ENCODE measurements around the gene TSHZ1. TPM values are rescaled to one million over a fixed set of nuclear protein-coding genes. Genes with fewer than 3 reads are reported as not detected.

The TSHZ1 gene
- total and polyA plus RNA-seq, 3 experiments from 2014 or later: 9.0 to 18.6 (median 17.9) TPM

DNA sequence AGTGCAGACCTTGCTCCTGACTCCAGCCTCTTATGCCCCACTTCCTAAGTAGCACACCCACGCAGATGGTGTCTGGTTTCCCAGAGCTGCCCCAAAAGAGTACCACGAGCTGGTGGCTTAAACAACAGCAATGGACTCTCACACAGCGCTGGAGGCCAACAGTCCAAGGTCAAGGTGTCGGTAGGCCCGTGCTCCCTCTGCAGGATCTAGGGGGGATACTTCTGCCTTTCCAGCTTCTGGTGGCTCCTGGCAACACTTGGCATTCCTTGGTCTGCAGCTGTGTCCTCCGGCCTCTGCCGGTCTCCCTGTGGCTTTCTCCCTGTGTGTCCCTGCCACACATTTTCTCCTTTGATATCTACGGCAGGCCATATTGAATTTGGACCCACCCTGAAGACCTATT, 99.0 kb downstream of the TSHZ1 start:
- H3K9me3 Mint-ChIP-seq: peaks cover 3 to 10% (median 9%) of the 10 kb centered on the region in 5 donors
- H3K9me3 ChIP-seq (ENCODE audit: low read length): no peaks in the 10 kb centered on the region
- H3K36me3 Mint-ChIP-seq: peaks cover 0 to 30% (median 3%) of the 10 kb centered on the region in 3 donors
- H3K4me1 Mint-ChIP-seq: peaks cover 0 to 1% (median 0%) of the 10 kb centered on the region in 3 donors
- H3K4me1 ChIP-seq (ENCODE audit: insufficient read depth, low read length): no peaks in the 10 kb centered on the region
- POLR2A ChIA-PET: no interaction called here
- CTCF ChIA-PET: no interaction called here
- H3K27me3 Mint-ChIP-seq: peaks cover 8 to 28% of the 10 kb centered on the region in 2 donors
- no peak overlapping the region for H3K4me3 ChIP-seq (ENCODE audit: low read length)
- no peak overlapping the region for H3K4me3 Mint-ChIP-seq
- no peak overlapping the region for H3K27ac Mint-ChIP-seq
- DNase-seq: no peak
- H3K27me3 ChIP-seq (ENCODE audit: insufficient read depth, low read length, poor library complexity, severe bottlenecking): no peaks in the 10 kb centered on the region
- H3K27ac ChIP-seq (ENCODE audit: low read depth, low read length): no peak overlapping the region
- no peaks in the 10 kb centered on the region for H3K36me3 ChIP-seq (ENCODE audit: insufficient read depth, low read length)

DNA sequence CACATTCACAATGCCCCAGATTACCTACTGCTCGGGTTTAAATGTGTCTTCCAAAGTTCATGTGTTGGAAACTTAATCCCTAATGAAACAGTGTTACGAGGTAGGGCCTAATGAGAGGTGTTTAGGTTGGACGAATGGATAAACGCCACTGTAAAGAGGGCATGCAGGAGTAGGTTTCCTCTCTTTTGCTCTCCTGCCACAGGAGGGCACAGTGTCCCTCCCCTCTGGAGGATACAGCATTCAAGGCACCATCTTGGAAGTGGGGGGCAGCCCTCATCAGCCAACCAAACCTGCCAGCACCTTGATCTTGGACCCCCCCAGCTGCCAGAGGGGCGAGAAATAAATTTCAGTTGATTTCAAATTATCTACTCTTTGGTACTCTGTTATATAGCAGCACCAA, 103.5 kb downstream of the TSHZ1 start:
- Histone ChIP-seq H3K27me3 (ENCODE audit: insufficient read depth, low read length, poor library complexity, severe bottlenecking) (no peaks in the 10 kb centered on the region), H3K36me3 (ENCODE audit: insufficient read depth, low read length) (no peaks in the 10 kb centered on the region), H3K4me1 (ENCODE audit: insufficient read depth, low read length) (no peaks in the 10 kb centered on the region), H3K9me3 (ENCODE audit: low read length) (no peaks in the 10 kb centered on the region), H3K27ac (ENCODE audit: low read depth, low read length) (no peak overlapping the region), H3K4me3 (ENCODE audit: low read length) (no peak overlapping the region)
- H3K9me3 Mint-ChIP-seq: peaks cover 0 to 10% (median 7%) of the 10 kb centered on the region in 5 donors
- DNase-seq: no peak
- peaks cover 0 to 1% (median 0%) of the 10 kb centered on the region in 3 donors for H3K4me1 Mint-ChIP-seq
- ChIA-PET POLR2A (no interaction called here), CTCF (no interaction called here)
- H3K27ac Mint-ChIP-seq: no peak overlapping the region
- no peak overlapping the region for H3K4me3 Mint-ChIP-seq
- peaks cover 11 to 28% of the 10 kb centered on the region in 2 donors for H3K27me3 Mint-ChIP-seq
- peaks cover 0 to 19% (median 4%) of the 10 kb centered on the region in 3 donors for H3K36me3 Mint-ChIP-seq

DNA sequence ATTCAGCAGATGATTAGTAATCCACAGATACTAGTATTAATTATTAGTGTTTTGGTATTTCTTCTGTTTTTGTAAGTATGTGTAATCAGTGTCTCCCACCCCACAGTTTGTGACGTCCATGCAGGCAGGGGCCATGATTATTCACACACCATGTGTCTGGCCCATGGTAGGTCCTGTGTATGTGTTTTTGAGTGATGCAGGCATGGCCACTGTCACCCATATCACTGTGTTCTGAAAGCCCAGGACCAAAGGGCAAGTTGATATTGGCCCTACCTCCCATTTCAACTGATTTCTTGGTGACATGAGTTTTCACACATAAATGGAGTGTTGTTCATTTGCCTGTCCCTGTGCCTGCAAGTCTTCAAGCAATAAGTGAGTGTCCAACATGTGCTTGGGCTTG, 104.0 kb downstream of the TSHZ1 start:
- Mint-ChIP-seq H3K27me3 (peaks cover 11 to 25% of the 10 kb centered on the region in 2 donors), H3K36me3 (peaks cover 0 to 19% (median 4%) of the 10 kb centered on the region in 3 donors), H3K4me3 (no peak overlapping the region), H3K4me1 (peaks cover 0 to 1% (median 0%) of the 10 kb centered on the region in 3 donors), H3K9me3 (peaks cover 0 to 9% (median 7%) of the 10 kb centered on the region in 5 donors), H3K27ac (no peak overlapping the region)
- no peaks in the 10 kb centered on the region for H3K27me3 ChIP-seq (ENCODE audit: insufficient read depth, low read length, poor library complexity, severe bottlenecking)
- no peak for DNase-seq
- H3K4me3 ChIP-seq (ENCODE audit: low read length): no peak overlapping the region
- POLR2A ChIA-PET: no interaction called here
- no peak overlapping the region for H3K27ac ChIP-seq (ENCODE audit: low read depth, low read length)
- H3K9me3 ChIP-seq (ENCODE audit: low read length): no peaks in the 10 kb centered on the region
- H3K36me3 ChIP-seq (ENCODE audit: insufficient read depth, low read length): no peaks in the 10 kb centered on the region
- CTCF ChIA-PET: no interaction called here
- H3K4me1 ChIP-seq (ENCODE audit: insufficient read depth, low read length): no peaks in the 10 kb centered on the region

GRCh38 chr18:75316223-75316622, 105.6 kb downstream of the TSHZ1 start:
- Mint-ChIP-seq H3K4me3 (no peak overlapping the region), H3K36me3 (peaks cover 0 to 6% (median 4%) of the 10 kb centered on the region in 3 donors), H3K27ac (peak overlapping the region in 1 of 8 donors; percentile 33), H3K9me3 (peaks cover 0 to 2% (median 0%) of the 10 kb centered on the region in 5 donors), H3K4me1 (no peaks in the 10 kb centered on the region), H3K27me3 (peaks cover 12 to 23% of the 10 kb centered on the region in 2 donors)
- ChIA-PET CTCF (no interaction called here), POLR2A (no interaction called here)
- Histone ChIP-seq H3K27ac (ENCODE audit: low read depth, low read length) (no peak overlapping the region), H3K27me3 (ENCODE audit: insufficient read depth, low read length, poor library complexity, severe bottlenecking) (no peaks in the 10 kb centered on the region), H3K4me3 (ENCODE audit: low read length) (no peak overlapping the region), H3K9me3 (ENCODE audit: low read length) (no peaks in the 10 kb centered on the region), H3K36me3 (ENCODE audit: insufficient read depth, low read length) (no peaks in the 10 kb centered on the region), H3K4me1 (ENCODE audit: insufficient read depth, low read length) (no peaks in the 10 kb centered on the region)
- no peak for DNase-seq

- Mint-ChIP-seq H3K4me1 (no peaks in the 10 kb centered on the region), H3K27ac (no peak overlapping the region), H3K27me3 (peaks cover 10 to 23% of the 10 kb centered on the region in 2 donors), H3K9me3 (no peaks in the 10 kb centered on the region), H3K36me3 (peaks cover 0 to 2% (median under 1%) of the 10 kb centered on the region in 3 donors), H3K4me3 (no peak overlapping the region)
- Histone ChIP-seq H3K4me1 (ENCODE audit: insufficient read depth, low read length) (no peaks in the 10 kb centered on the region), H3K27ac (ENCODE audit: low read depth, low read length) (no peak overlapping the region), H3K36me3 (ENCODE audit: insufficient read depth, low read length) (no peaks in the 10 kb centered on the region), H3K27me3 (ENCODE audit: insufficient read depth, low read length, poor library complexity, severe bottlenecking) (no peaks in the 10 kb centered on the region), H3K9me3 (ENCODE audit: low read length) (no peaks in the 10 kb centered on the region), H3K4me3 (ENCODE audit: low read length) (no peak overlapping the region)
- CTCF ChIA-PET: no interaction called here
- POLR2A ChIA-PET: no interaction called here
- DNase-seq: no peak
These were observed 106.2 kb downstream of the TSHZ1 start for GRCh38 chr18:75316826-75317225.

GRCh38 chr18:75317300-75317699, 106.7 kb downstream of the TSHZ1 start:
- H3K4me1 ChIP-seq (ENCODE audit: insufficient read depth, low read length): no peaks in the 10 kb centered on the region
- DNase-seq: no peak
- Mint-ChIP-seq H3K4me1 (no peaks in the 10 kb centered on the region), H3K9me3 (no peaks in the 10 kb centered on the region), H3K27ac (no peak overlapping the region), H3K4me3 (no peak overlapping the region), H3K36me3 (peaks cover 0 to 2% (median 0%) of the 10 kb centered on the region in 3 donors), H3K27me3 (peaks cover 10 to 23% of the 10 kb centered on the region in 2 donors)
- CTCF ChIA-PET: no interaction called here
- H3K36me3 ChIP-seq (ENCODE audit: insufficient read depth, low read length): no peaks in the 10 kb centered on the region
- H3K4me3 ChIP-seq (ENCODE audit: low read length): no peak overlapping the region
- H3K27me3 ChIP-seq (ENCODE audit: insufficient read depth, low read length, poor library complexity, severe bottlenecking): no peaks in the 10 kb centered on the region
- no peak overlapping the region for H3K27ac ChIP-seq (ENCODE audit: low read depth, low read length)
- POLR2A ChIA-PET: no interaction called here
- H3K9me3 ChIP-seq (ENCODE audit: low read length): no peaks in the 10 kb centered on the region

DNA sequence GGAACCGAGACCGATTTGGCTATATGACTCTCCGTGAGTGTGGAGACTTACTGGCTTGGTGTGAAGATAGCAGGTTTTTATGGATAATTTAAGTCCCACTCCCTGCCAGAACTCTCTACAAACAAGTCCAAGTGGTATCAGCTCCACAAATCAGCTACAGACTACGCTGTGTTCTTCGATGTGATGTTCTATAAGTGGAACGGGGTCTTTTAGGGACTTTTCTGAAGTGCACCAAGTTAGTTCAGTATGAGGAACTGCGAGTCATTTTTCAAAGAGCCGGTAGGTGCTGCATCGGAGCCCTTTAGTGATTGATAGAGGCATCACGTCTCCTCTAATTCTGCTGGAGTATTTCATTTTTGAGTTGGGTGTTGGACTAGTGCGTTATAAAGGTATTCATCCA, 107.1 kb downstream of the TSHZ1 start:
- Histone ChIP-seq H3K4me3 (ENCODE audit: low read length) (no peak overlapping the region), H3K36me3 (ENCODE audit: insufficient read depth, low read length) (no peaks in the 10 kb centered on the region), H3K27ac (ENCODE audit: low read depth, low read length) (no peak overlapping the region), H3K9me3 (ENCODE audit: low read length) (no peaks in the 10 kb centered on the region), H3K4me1 (ENCODE audit: insufficient read depth, low read length) (no peaks in the 10 kb centered on the region), H3K27me3 (ENCODE audit: insufficient read depth, low read length, poor library complexity, severe bottlenecking) (no peaks in the 10 kb centered on the region)
- Mint-ChIP-seq H3K27ac (no peak overlapping the region), H3K4me1 (no peaks in the 10 kb centered on the region), H3K36me3 (peaks cover 0 to 2% (median 0%) of the 10 kb centered on the region in 3 donors), H3K27me3 (peaks cover 10 to 23% of the 10 kb centered on the region in 2 donors), H3K4me3 (no peak overlapping the region), H3K9me3 (no peaks in the 10 kb centered on the region)
- no peak for DNase-seq
- POLR2A ChIA-PET: no interaction called here
- CTCF ChIA-PET: no interaction called here

- H3K27ac Mint-ChIP-seq: no peak overlapping the region
- no peak overlapping the region for H3K27ac ChIP-seq (ENCODE audit: low read depth, low read length)
- ChIA-PET POLR2A (no interaction called here), CTCF (no interaction called here)
- peaks cover 0 to 2% (median 0%) of the 10 kb centered on the region in 3 donors for H3K36me3 Mint-ChIP-seq
- H3K27me3 Mint-ChIP-seq: peaks cover 6 to 23% of the 10 kb centered on the region in 2 donors
- no peak overlapping the region for H3K4me3 ChIP-seq (ENCODE audit: low read length)
- H3K4me1 ChIP-seq (ENCODE audit: insufficient read depth, low read length): no peaks in the 10 kb centered on the region
- H3K36me3 ChIP-seq (ENCODE audit: insufficient read depth, low read length): no peaks in the 10 kb centered on the region
- no peaks in the 10 kb centered on the region for H3K4me1 Mint-ChIP-seq
- H3K9me3 Mint-ChIP-seq: peaks cover 0 to 1% (median 0%) of the 10 kb centered on the region in 5 donors
- no peak overlapping the region for H3K4me3 Mint-ChIP-seq
- H3K27me3 ChIP-seq (ENCODE audit: insufficient read depth, low read length, poor library complexity, severe bottlenecking): no peaks in the 10 kb centered on the region
- no peaks in the 10 kb centered on the region for H3K9me3 ChIP-seq (ENCODE audit: low read length)
- DNase-seq: no peak
These were observed 109.3 kb downstream of the TSHZ1 start for GRCh38 chr18:75319905-75320304.

DNA sequence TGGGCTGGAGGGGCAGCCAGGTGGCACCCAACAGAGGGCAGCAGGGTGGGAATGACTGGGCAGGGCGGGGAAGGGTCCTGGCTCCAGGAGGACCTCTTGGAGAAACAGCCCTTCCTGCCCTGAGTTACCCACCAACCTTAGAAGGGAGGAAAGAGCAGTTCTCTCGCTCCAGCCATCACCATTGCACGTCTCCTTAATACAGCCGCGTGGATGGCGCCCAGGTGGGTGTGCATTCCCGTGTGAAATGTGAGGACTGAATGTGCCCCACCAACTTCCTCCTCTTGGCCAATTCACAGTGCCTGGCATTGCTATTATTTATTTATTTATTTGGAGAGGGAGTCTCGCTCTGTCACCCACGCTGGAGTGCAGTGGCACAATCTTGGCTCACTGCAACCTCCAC, 109.9 kb downstream of the TSHZ1 start:
- peaks cover 0 to 3% (median 2%) of the 10 kb centered on the region in 3 donors for H3K36me3 Mint-ChIP-seq
- Histone ChIP-seq H3K27me3 (ENCODE audit: insufficient read depth, low read length, poor library complexity, severe bottlenecking) (no peaks in the 10 kb centered on the region), H3K4me1 (ENCODE audit: insufficient read depth, low read length) (no peaks in the 10 kb centered on the region), H3K36me3 (ENCODE audit: insufficient read depth, low read length) (no peaks in the 10 kb centered on the region), H3K27ac (ENCODE audit: low read depth, low read length) (no peak overlapping the region), H3K4me3 (ENCODE audit: low read length) (no peak overlapping the region), H3K9me3 (ENCODE audit: low read length) (no peaks in the 10 kb centered on the region)
- H3K4me1 Mint-ChIP-seq: no peaks in the 10 kb centered on the region
- H3K27me3 Mint-ChIP-seq: peaks cover 5 to 28% of the 10 kb centered on the region in 2 donors
- DNase-seq: no peak
- peaks cover 3 to 7% (median 5%) of the 10 kb centered on the region in 5 donors for H3K9me3 Mint-ChIP-seq
- CTCF ChIA-PET: no interaction called here
- no peak overlapping the region for H3K27ac Mint-ChIP-seq
- POLR2A ChIA-PET: no interaction called here
- H3K4me3 Mint-ChIP-seq: no peak overlapping the region

All from CD8-positive, alpha-beta memory T cell (primary cell).